Kidney (tissue), 14 donors: ENCODE data around the gene GOLT1A. TPM values are rescaled to one million over a fixed set of nuclear protein-coding genes. Genes with fewer than 3 reads are reported as not detected.
A peak's percentile ranks its signal among the peaks of the same experiment; 100 is the strongest.

Source experiments
- DNase-seq, 5 donors: peaks; one replicate each; pipeline ENCODE4 v3.0.0-alpha.2; 2013 to 2020
- FAIRE-seq: peaks from 2 replicates; lab custom pipeline; 2012; peaks lifted over from hg19 to GRCh38; lab: Jason Lieb, UNC
- H3K27ac ChIP-seq, 2 donors: one replicate each; pipeline ENCODE4 v1.7.0; 2013; ENCODE audit warnings: low read depth in 2 of 2, low read length in 2 of 2, inconsistent platforms in 1 of 2
- H3K27me3 ChIP-seq: one replicate; pipeline ENCODE4 v1.7.1; 2013; ENCODE audit warnings: low read length, inconsistent platforms; ENCODE audit not compliant: control insufficient read depth, insufficient read depth
- H3K36me3 ChIP-seq, 3 donors: one replicate each; pipeline versions ENCODE4 v1.7.0 to v1.7.1; 2013; ENCODE audit warnings: low read length in 3 of 3, control low read depth in 1 of 3, inconsistent platforms in 1 of 3; ENCODE audit not compliant: insufficient read depth in 3 of 3, control insufficient read depth in 2 of 3
- H3K4me1 ChIP-seq, 3 donors: one replicate each; pipeline versions ENCODE4 v1.7.0 to v1.7.1; 2013; ENCODE audit warnings: low read length in 3 of 3, inconsistent platforms in 1 of 3, low read depth in 1 of 3; ENCODE audit not compliant: control insufficient read depth in 2 of 3, insufficient read depth in 2 of 3
- H3K4me3 ChIP-seq, 3 donors: one replicate each; pipeline versions ENCODE4 v1.7.0 to v1.8.1; 2013; ENCODE audit warnings: low read length in 3 of 3, control low read depth in 1 of 3, inconsistent platforms in 1 of 3
- H3K9ac ChIP-seq, 3 donors: one replicate each; pipeline versions ENCODE4 v1.7.0 to v1.7.1; 2013; ENCODE audit warnings: low read length in 3 of 3, control low read depth in 1 of 3, inconsistent platforms in 1 of 3
- H3K9me3 ChIP-seq, 3 donors: one replicate each; pipeline versions ENCODE4 v1.7.0 to v1.7.1; 2013; ENCODE audit warnings: low read length in 3 of 3, control low read depth in 1 of 3, inconsistent platforms in 1 of 3; ENCODE audit not compliant: control insufficient read depth in 2 of 3, insufficient read depth in 1 of 3
- CTCF ChIP-seq: IDR thresholded peaks from 3 replicates; pipeline ENCODE4 v1.5.1; 2012; ENCODE audit warnings: mild to moderate bottlenecking, moderate library complexity, borderline replicate concordance; ENCODE audit not compliant: insufficient read depth; ENCODE audit errors: extremely low read depth
- intact Hi-C: fragments of 100-400 bp; cut with DNase I; formaldehyde crosslinking; loops from one replicate; pipeline ENCODE4 v1.11.1; 2022
- polyA plus RNA-seq: library from polyadenylated mRNA; stranded (reverse); fragments of 350-450 nt; fragmentation: Illumina TruSeq; extraction: RNeasy Lipid Tissue Mini Kit (QIAGEN cat#74804); gene quantifications from one replicate; pipeline ENCODE4 v1.2.3, GENCODE V29; 2014; ENCODE audit warnings: low read depth, low replicate concordance; ENCODE audit not compliant: insufficient read depth
- total RNA-seq: library from RNA; stranded (reverse); fragmentation: NEBNext Ultra II Directional; extraction: Animal tissue kit (Norgen Biotek cat#: 25700); gene quantifications from one replicate; pipeline ENCODE4 v1.2.1, GENCODE V29; 2021
- donor health status: control.
- donor health status: control.
- donor health status: control.
- donor health status: control.
- donor health status: control.
- donor health status: DM: yes; HTN: yes; CAD: no.
- donor health status: Normal renal cell carcinoma (clear cell type).

The GOLT1A gene
- total and polyA plus RNA-seq, 2 donors from 2014 or later: 8.9 to 47.7 TPM

DNA sequence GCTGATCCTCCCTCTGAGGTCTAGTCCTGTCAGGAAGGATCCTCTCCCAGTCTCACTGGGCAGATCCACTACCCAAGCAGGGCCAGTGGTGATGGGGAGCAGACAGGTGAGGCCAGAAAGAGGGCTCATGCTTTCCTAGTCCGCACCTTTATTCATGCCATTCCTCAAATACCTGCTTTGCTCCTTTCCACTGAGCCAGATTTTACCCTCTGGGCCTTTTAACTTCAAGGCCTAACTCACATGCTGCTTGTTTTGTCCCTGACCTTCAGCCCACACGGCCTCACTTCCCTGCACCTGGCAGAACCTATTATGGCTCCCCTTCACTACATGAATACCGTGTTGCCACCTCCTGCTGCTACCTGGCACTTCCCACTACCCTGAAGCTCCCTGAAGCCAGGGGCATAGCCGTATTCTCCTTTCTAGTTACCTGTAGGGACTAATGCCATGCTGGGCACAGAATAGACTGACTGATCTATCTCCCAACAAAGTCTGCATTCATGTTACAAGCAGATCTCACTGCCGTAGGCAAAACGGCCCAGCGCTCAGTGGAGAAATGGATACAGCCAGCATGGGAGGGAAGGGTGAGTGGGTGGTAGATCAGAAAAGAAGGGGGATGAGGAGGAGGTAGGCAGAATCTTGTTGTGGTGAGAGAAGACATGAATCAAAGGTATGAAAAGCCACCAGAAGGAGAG, 36.1 kb upstream of the GOLT1A start:
- peaks cover 9 to 50% (median 26%) of the 10 kb centered on the region in 3 donors for H3K36me3 ChIP-seq
- no peak for TF ChIP-seq CTCF

GRCh38 chr1:204248954-204249353, 35.2 kb upstream of the GOLT1A start:
- H3K27me3 ChIP-seq: no peaks in the 10 kb centered on the region
- intact Hi-C loops: no loop called here
- no peak overlapping the region for H3K9ac ChIP-seq
- DNase-seq (no peak), FAIRE-seq (no peak)
- no peak overlapping the region for H3K4me3 ChIP-seq
- no peaks in the 10 kb centered on the region for H3K9me3 ChIP-seq
- H3K36me3 ChIP-seq: peaks cover 9 to 52% (median 27%) of the 10 kb centered on the region in 3 donors
- H3K27ac ChIP-seq: no peak overlapping the region
- TF ChIP-seq CTCF: no peak
- peaks cover 0 to 1% (median 0%) of the 10 kb centered on the region in 3 donors for H3K4me1 ChIP-seq

More for the DNA sequence above, 36.1 kb upstream of the GOLT1A start:
- no peak overlapping the region for H3K4me3 ChIP-seq
- FAIRE-seq: no peak
- H3K27me3 ChIP-seq: no peaks in the 10 kb centered on the region
- DNase-seq: no peak
- H3K27ac ChIP-seq: peak overlapping the region in 1 of 2 donors; percentile 44
- peak overlapping the region in 1 of 3 donors; percentile 28 for H3K9ac ChIP-seq
- H3K4me1 ChIP-seq: peaks cover 0 to 6% (median 5%) of the 10 kb centered on the region in 3 donors
- intact Hi-C loops: no loop called here
- H3K9me3 ChIP-seq: no peaks in the 10 kb centered on the region

- no peak for TF ChIP-seq CTCF
- Histone ChIP-seq H3K4me3 (no peak overlapping the region), H3K9ac (no peak overlapping the region), H3K27ac (no peak overlapping the region), H3K9me3 (no peaks in the 10 kb centered on the region), H3K4me1 (no peaks in the 10 kb centered on the region), H3K27me3 (no peaks in the 10 kb centered on the region), H3K36me3 (peaks cover 9 to 68% (median 36%) of the 10 kb centered on the region in 3 donors)
- intact Hi-C loops: no loop called here
- no peak for DNase-seq
- no peak for FAIRE-seq
Observed at GRCh38 chr1:204246876-204247275, 33.1 kb upstream of the GOLT1A start.
